ENCODE results near the gene POLD3.
"Not testable (repeated sequence)": the region's sequence is repeated elsewhere in the genome, so short reads cannot be mapped to it uniquely, and the experiment has no call there.

GRCh38 chr11:74590492-74590891 lies 1.9 kb upstream of the POLD3 start:
- TF ChIP-seq CTCF (IDR thresholded peaks at IDR 0.05 in 2 of 3, conservative IDR thresholded peaks at IDR 0.05 in 1 of 3; ENCODE audit: borderline replicate concordance in 1 of 3, insufficient read depth in 1 of 3, low read depth in 2 of 3, low read length in 2 of 3); POLR2A (IDR thresholded peaks at IDR 0.05; ENCODE audit: borderline replicate concordance, extremely low read depth, insufficient read depth, insufficient read length); POLR2AphosphoS5 (IDR thresholded peaks at IDR 0.05; ENCODE audit: low read depth, low read length); ZFX (IDR thresholded peaks at IDR 0.05): not testable (repeated sequence)
